Neural progenitor cell (in vitro differentiated cells): ENCODE data around the gene NRG2. TPM values are rescaled to one million over a fixed set of nuclear protein-coding genes. Genes with fewer than 3 reads are reported as not detected.

Source experiments
- DNase-seq: peaks from one replicate; pipeline ENCODE4 v3.0.0-alpha.2; 2016; ENCODE audit warnings: low spot score
- H2AFZ ChIP-seq: fragments of 200-600 bp; sonication (generic); replicated peaks from 2 replicates; pipeline ENCODE4 v1.6.1; 2016; ENCODE audit warnings: antibody characterized with exemption
- H3F3A ChIP-seq: fragments of 200-600 bp; sonication (generic); 2 replicates; pipeline ENCODE4 v1.6.1; 2016; ENCODE audit warnings: antibody characterized with exemption, low read depth
- H3K27ac ChIP-seq: fragments of 200-600 bp; sonication (generic); 2 replicates; pipeline ENCODE4 v1.5.1; 2016; ENCODE audit warnings: mild to moderate bottlenecking
- H3K27me3 ChIP-seq: fragments of 200-600 bp; sonication (generic); 2 replicates; pipeline ENCODE4 v1.6.1; 2016; ENCODE audit warnings: mild to moderate bottlenecking, moderate library complexity
- H3K36me3 ChIP-seq: fragments of 200-600 bp; sonication (generic); 2 replicates; pipeline ENCODE4 v1.5.1; 2016
- H3K4me1 ChIP-seq: fragments of 200-600 bp; sonication (generic); 2 replicates; pipeline ENCODE4 v1.6.1; 2016; ENCODE audit warnings: mixed run types
- H3K4me2 ChIP-seq: fragments of 200-600 bp; sonication (generic); 2 replicates; pipeline ENCODE4 v1.6.1; 2016
- H3K4me3 ChIP-seq: fragments of 200-600 bp; sonication (generic); 2 replicates; pipeline ENCODE4 v1.5.1; 2016
- H3K79me2 ChIP-seq: fragments of 200-600 bp; sonication (generic); 2 replicates; pipeline ENCODE4 v1.6.1; 2016; ENCODE audit warnings: low read depth
- H3K9ac ChIP-seq: fragments of 200-600 bp; sonication (generic); 2 replicates; pipeline ENCODE4 v1.6.1; 2016
- H3K9me3 ChIP-seq: fragments of 200-600 bp; sonication (generic); 2 replicates; pipeline ENCODE4 v1.5.1; 2016; ENCODE audit warnings: low read depth
- H4K20me1 ChIP-seq: fragments of 200-600 bp; sonication (generic); 2 replicates; pipeline ENCODE4 v1.6.1; 2016; ENCODE audit warnings: low read depth
- H3K27ac Mint-ChIP-seq: 3 replicates; pipeline ENCODE4 v1.8.0; 2021; ENCODE audit warnings: mixed read lengths
- H3K27me3 Mint-ChIP-seq: 2 replicates; pipeline ENCODE4 v1.8.0; 2022; ENCODE audit warnings: low read depth, mild to moderate bottlenecking, inconsistent platforms, moderate library complexity, mixed read lengths; ENCODE audit not compliant: insufficient read depth
- H3K36me3 Mint-ChIP-seq: 3 replicates; pipeline ENCODE4 v1.8.0; 2021; ENCODE audit warnings: mixed read lengths
- H3K4me1 Mint-ChIP-seq: 3 replicates; pipeline ENCODE4 v1.8.0; 2021; ENCODE audit warnings: mixed read lengths
- H3K4me3 Mint-ChIP-seq: 3 replicates; pipeline ENCODE4 v1.8.0; 2021; ENCODE audit warnings: mild to moderate bottlenecking, moderate library complexity, mixed read lengths
- H3K9me3 Mint-ChIP-seq: 3 replicates; pipeline ENCODE4 v1.8.0; 2020; ENCODE audit warnings: mixed read lengths
- EZH2 ChIP-seq: fragments of 200-600 bp; sonication (generic); IDR thresholded peaks from 2 replicates; pipeline ENCODE4 v1.6.1; 2017; ENCODE audit warnings: antibody characterized with exemption, mild to moderate bottlenecking, moderate library complexity
- EZH2phosphoT487 ChIP-seq: fragments of 200-600 bp; sonication (generic); IDR thresholded peaks from 2 replicates; pipeline ENCODE4 v1.6.1; 2017; ENCODE audit warnings: antibody characterized with exemption
- total RNA-seq: library from RNA; depleted of rRNA; stranded (reverse); fragments of >200 nt; gene quantifications from 2 replicates; pipeline ENCODE4 v1.2.3, GENCODE V29; 2015; ENCODE audit warnings: low replicate concordance
- TF ChIP-seq, protein P1 (sequence below): fragments of 200-600 bp; sonication (generic); IDR thresholded peaks from 2 replicates; pipeline ENCODE4 v1.5.1; 2017; ENCODE audit warnings: antibody characterized with exemption, mild to moderate bottlenecking

Gene NRG2
- total RNA-seq, 1 donor from 2014 or later, result 0.13 TPM

DNA sequence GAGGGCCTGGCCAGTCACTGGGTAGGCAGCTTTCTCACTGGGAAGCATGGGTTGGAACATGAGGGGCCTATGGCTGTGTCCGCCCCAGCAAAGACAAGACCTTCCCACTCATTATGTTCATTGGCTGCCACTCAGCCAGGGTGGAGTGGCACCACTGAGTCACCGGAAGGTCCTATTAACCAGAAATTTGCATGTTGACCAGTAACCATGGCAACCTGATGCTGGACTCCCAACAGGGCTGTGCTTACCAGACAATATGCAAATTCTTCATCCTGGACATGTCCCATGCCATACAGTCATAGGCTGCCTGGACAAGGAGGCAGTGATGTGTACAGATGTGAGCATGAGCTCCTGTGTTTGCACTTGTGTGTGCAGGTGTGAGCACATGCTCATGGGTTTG, 180.8 kb downstream of the NRG2 start:
- Histone ChIP-seq H2AFZ (no peak overlapping the region), H3K4me2 (no peak overlapping the region), H4K20me1 (no peaks in the 10 kb centered on the region), H3K27me3 (peaks cover 12% of the 10 kb centered on the region), H3K9me3 (no peaks in the 10 kb centered on the region), H3K4me1 (peaks cover 4% of the 10 kb centered on the region), H3K4me3 (no peak overlapping the region), H3K9ac (no peak overlapping the region), H3K79me2 (no peaks in the 10 kb centered on the region), H3K36me3 (no peaks in the 10 kb centered on the region), H3F3A (peaks cover 7% of the 10 kb centered on the region), H3K27ac (no peak overlapping the region)
- DNase-seq, result no peak
- Mint-ChIP-seq H3K4me1 (no peaks in the 10 kb centered on the region), H3K9me3 (no peaks in the 10 kb centered on the region), H3K4me3 (no peak overlapping the region), H3K27me3 (peaks cover 9% of the 10 kb centered on the region), H3K36me3 (no peaks in the 10 kb centered on the region), H3K27ac (no peak overlapping the region)
- no peak for TF ChIP-seq EZH2phosphoT487
- TF ChIP-seq, protein P1, sequence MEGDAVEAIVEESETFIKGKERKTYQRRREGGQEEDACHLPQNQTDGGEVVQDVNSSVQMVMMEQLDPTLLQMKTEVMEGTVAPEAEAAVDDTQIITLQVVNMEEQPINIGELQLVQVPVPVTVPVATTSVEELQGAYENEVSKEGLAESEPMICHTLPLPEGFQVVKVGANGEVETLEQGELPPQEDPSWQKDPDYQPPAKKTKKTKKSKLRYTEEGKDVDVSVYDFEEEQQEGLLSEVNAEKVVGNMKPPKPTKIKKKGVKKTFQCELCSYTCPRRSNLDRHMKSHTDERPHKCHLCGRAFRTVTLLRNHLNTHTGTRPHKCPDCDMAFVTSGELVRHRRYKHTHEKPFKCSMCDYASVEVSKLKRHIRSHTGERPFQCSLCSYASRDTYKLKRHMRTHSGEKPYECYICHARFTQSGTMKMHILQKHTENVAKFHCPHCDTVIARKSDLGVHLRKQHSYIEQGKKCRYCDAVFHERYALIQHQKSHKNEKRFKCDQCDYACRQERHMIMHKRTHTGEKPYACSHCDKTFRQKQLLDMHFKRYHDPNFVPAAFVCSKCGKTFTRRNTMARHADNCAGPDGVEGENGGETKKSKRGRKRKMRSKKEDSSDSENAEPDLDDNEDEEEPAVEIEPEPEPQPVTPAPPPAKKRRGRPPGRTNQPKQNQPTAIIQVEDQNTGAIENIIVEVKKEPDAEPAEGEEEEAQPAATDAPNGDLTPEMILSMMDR, result no peak
- no peak for TF ChIP-seq EZH2

DNA sequence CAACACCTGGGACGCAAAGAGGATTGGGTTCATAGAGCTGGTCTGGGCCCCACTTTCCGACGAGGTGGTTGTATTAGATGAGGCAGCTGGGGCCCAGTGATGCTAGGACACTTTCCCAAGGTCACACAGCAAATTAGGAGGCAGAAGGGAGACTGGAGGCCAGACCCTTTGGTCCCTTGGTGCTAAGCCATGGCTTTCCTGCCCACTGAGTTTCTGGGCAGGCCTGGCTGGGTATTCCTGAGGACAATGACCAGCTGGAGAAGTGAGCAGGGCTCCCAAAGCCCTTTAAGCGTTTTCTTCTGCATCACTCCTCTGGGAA, 181.3 kb downstream of the NRG2 start:
- H3K36me3 ChIP-seq, result no peaks in the 10 kb centered on the region
- no peak for TF ChIP-seq EZH2
- TF ChIP-seq, protein P1, result no peak
- TF ChIP-seq EZH2phosphoT487, result no peak
- Mint-ChIP-seq H3K36me3 (no peaks in the 10 kb centered on the region), H3K4me3 (no peak overlapping the region), H3K9me3 (no peaks in the 10 kb centered on the region), H3K27ac (no peak overlapping the region), H3K27me3 (peaks cover 9% of the 10 kb centered on the region), H3K4me1 (no peaks in the 10 kb centered on the region)
- H3K4me2 ChIP-seq, result no peak overlapping the region
- no peaks in the 10 kb centered on the region for H4K20me1 ChIP-seq
- peaks cover 4% of the 10 kb centered on the region for H3K4me1 ChIP-seq
- H3K27me3 ChIP-seq, result peaks cover 11% of the 10 kb centered on the region
- H3K9me3 ChIP-seq, result no peaks in the 10 kb centered on the region
- H3K4me3 ChIP-seq, result no peak overlapping the region
- no peak overlapping the region for H3K27ac ChIP-seq
- peaks cover 7% of the 10 kb centered on the region for H3F3A ChIP-seq
- H3K9ac ChIP-seq, result no peak overlapping the region
- DNase-seq, result no peak
- no peak overlapping the region for H2AFZ ChIP-seq
- no peaks in the 10 kb centered on the region for H3K79me2 ChIP-seq

- Histone ChIP-seq H3K9me3 (no peaks in the 10 kb centered on the region), H3K27me3 (peaks cover 5% of the 10 kb centered on the region), H3K4me1 (peaks cover 4% of the 10 kb centered on the region), H3K4me3 (no peak overlapping the region), H3K79me2 (no peaks in the 10 kb centered on the region), H3K9ac (no peak overlapping the region), H4K20me1 (no peaks in the 10 kb centered on the region), H3K27ac (no peak overlapping the region), H3K36me3 (no peaks in the 10 kb centered on the region), H2AFZ (no peak overlapping the region), H3F3A (peaks cover 7% of the 10 kb centered on the region), H3K4me2 (no peak overlapping the region)
- Mint-ChIP-seq H3K4me3 (no peak overlapping the region), H3K4me1 (no peaks in the 10 kb centered on the region), H3K27me3 (peaks cover 8% of the 10 kb centered on the region), H3K9me3 (no peaks in the 10 kb centered on the region), H3K27ac (no peak overlapping the region), H3K36me3 (no peaks in the 10 kb centered on the region)
- TF ChIP-seq EZH2 (no peak), EZH2phosphoT487 (no peak)
- TF ChIP-seq, protein P1, result no peak
- no peak for DNase-seq
These were observed 181.8 kb downstream of the NRG2 start for GRCh38 chr5:139861021-139861888.
